ENCODE measurements around the gene ASIC1.
"Not testable (repeated sequence)": the region's sequence is repeated elsewhere in the genome, so short reads cannot be mapped to it uniquely, and the experiment has no call there.

ASIC1 gene

DNA sequence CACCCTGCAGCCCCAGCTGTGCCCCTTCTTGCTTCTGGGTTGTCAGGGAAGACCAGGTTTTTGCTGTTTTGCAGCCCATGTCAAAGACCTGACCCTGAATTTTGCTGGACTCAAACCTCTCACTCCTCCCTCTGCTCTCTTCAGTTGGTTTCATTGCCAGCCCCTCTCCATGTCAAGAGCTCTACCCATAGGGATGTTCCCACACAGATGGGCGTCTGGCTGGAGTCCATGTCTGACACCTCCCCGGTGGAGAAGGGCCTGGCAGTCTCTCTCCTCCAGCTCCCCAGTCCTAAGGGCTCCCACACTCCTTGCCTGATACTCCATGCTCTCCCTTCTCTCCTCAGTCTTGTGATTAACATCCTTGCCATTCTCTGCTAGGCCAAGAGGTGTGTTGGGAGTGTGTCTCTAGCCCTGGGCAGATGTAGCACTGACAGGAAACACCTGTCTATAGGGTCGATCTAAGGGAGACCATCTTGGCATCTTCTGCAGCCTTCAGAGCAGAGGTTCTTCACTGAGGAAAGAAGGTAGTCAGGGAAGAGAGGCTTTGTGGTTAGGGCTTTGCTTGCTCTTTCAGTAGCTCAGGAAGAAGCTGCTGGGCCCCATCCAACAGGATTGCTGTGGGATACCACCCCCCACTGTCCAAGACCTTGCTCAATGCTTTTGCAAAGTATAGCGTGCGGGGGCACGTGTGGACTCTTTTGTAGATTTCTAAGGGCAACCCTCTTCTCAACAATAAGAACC, 4.7 kb downstream of the ASIC1 start:
- DNase-seq (ENCODE audit: low spot score): no peak

DNA sequence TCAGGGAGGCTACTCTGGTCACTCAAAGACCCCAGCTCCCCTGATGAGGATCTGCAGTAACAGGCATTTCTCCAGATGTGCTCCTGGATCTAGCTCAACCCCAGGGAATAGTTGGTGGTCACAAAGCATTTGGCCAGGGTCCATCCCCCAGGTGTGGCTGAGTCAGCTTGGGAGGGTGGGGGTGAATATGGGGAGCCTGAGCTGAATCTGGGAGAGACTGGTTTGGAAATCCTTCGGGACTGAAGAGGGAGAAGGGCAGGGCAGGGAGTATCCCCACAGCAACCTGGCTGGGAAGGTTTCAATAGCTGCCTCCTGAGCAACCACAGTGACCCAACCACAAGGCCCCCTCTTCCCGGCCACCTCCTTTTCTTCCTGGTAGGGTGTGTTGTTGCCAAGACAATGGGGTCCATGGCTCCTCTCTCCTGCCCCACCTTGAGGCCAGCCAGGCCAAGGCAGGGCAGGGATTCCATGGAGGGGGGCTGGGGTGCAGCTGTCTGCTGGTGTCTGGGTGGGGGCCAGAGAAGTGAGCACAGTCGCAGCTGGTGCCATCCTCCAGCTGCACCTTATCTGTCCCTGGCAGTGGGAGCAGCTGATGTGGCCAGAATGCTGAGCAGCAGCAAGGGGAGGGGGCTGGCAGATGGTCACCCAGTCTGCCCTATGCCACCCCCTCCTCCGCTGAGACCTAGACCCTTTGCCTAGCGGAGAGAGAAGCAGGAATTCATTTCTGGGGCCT, 5.5 kb downstream of the ASIC1 start:
- no peak for DNase-seq (ENCODE audit: low spot score)

DNA sequence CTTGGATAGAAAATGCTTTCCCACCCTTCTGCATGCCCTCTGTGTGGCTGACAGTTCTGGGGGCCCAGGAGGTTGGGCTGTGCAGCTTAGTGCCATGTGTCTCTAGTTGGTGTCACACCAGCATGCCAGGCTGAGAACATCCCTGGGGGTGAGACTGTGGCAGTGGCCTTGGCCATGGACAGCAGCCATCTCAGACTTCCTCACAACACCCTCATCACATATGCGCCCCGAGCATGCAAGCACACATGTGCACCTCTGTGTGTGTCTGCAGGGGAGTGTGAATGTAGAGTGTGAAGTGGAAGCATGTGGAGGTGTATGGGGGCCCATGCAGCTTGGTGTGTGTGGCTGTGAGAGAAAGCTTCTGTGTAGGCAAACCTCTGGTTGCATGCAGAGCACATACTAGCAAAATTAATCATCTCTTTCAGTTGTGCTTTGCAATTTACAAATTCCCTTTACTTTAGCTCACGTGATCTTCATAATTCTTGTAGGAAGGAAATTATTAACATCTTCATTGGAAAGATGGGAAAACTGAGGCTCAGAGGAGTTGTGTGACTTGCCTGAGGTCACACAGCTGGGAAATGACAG, 8.4 kb downstream of the ASIC1 start:
- DNase-seq (ENCODE audit: low spot score): no peak

DNA sequence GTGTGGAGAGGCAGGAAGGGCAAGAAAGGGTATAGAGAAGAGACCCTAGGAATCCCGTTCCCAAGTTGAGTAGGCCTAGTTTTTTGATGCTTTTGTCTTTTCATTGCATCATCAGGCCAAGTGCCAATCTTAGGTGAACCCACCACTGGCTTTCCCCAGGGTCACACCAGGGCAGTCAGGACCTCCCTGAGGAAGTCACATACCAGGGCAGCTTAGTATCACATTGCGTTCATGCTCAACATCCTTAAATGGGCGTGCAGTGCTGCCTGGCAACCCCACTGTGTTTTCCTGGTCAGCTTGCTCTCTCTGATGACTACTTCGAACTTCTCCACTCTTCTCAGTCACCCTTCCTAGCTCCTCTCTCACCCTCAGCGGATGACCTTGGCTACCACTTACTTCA, 9.0 kb downstream of the ASIC1 start:
- DNase-seq (ENCODE audit: low spot score): no peak

DNA sequence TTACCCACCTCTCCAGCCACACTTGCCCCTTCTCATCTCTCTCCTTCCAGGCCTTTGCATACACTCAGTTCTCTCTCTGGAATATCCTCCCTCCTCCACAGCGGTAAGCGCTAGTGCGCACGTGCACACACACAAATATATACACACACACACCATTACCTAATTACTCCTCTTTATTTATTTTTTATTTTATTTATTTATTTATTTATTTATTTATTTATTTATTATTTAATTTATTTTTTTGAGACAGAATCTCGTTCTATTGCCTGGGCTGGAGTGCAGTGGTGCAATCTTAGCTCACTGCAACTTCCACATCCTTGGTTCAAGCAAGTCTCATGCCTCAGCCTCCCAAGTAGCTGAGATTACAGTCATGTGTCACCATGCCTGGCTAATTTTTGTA, 11.7 kb downstream of the ASIC1 start:
- DNase-seq (ENCODE audit: low spot score): no peak

DNA sequence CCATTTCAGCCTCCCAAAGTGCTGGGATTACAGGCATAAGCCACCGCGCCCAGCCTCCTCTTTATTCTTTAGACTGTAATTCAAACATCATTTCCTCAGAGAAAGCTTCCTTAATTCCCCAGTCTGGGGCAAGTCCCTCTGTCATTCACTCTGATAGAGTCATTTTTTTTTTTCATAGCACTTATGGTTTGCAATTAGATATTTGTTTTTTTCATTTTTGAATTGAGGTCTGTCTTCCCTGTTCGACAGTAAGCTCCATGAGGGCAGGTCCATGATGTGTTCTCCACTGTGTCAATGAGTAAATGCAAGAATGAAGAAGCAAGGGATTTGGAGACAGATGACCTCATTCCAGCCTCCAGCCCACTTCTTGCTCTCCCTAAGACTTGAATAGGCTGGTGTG, 12.1 kb downstream of the ASIC1 start:
- DNase-seq (ENCODE audit: low spot score): no peak

DNA sequence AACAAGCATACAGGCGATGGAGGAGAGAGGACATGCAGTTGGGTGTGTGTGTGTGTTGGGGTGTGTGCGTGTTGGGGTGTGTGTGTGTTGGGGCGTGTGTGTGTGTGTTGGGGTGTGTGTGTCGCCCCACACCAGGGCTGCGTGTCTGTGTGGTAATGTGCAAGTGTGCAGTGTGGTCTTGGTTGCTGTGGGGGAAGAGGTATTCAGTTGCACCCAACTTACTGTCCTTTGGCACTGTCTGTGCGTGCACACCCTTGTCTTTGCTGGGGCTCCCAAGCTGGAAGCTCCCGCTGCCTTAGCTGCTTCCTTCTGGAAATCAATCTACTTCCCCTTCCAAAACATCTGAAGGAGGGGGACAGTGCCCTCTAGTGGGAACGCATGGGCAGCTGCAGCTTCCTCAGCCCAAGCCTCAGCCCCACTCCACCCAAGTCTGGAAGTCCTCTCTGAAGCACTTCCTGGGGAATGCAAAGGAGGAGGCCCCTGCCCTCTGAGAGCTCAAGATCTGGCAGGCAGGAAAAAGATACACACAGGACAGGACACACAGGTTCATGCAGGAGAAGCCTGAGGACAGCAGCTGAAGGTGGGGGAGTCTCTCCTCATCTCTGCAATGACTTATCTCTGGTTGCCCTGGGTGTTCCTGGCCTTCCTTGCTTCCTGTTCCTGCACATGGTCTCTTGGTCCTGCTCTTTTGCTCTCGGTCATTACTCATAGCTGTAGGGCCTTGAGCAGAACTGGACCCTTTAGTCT, 13.1 kb downstream of the ASIC1 start:
- DNase-seq (ENCODE audit: low spot score): peak; percentile 81

DNA sequence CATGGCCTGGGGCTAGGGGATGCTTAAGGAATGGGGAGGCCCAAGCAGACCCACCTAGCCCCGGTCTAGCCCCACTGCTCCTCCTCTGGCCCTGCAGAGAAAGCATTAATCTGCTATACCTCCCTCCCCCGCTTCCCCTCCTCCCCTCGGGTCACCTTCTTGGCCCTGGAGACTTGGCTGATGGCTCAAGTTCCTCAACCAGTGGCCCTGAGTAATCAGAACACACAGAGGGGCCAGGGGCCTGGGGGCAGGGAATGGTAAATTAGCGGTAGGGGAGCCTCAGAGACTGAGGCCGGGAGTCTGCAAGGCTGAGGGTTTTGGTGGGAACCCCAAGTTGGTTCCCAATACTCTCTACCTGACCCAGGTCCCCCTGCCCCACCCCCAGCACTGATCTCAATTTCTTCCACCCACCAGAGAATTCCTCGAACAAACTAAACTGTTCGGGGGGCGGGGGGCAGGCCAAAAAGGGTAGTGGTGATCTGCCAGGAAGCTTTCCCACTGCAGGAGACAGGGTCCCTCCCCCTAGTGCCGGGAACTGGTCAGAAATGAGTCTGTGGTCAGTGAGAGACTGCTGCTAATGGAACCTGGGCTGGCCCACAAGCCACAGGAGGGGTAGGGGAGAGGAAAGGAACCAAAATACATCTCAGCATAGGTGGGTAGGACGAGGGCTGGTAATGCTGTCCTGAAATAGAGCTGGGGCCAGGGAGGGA, 15.0 kb downstream of the ASIC1 start:
- no peak for DNase-seq (ENCODE audit: low spot score)

DNA sequence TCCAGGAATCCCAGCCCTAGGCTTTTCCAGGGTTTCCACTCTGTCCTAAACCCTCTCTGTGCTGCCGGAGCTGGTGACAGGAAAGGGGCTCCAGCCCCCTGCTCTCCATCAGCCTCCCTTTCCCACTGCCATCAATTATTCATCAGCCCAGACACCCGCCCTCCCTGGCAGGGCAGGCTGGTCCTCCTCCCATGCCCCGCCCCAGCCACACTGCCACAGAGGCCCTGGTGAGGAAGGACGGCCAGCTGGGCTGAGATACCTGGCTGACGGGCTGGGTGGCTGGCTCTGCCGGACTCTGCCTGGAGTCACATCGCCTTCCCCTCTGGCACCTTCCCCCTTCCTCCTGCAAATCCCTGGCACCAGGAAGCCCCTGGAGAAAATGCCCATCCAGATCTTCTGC, 15.8 kb downstream of the ASIC1 start:
- DNase-seq (ENCODE audit: low spot score): no peak

DNA sequence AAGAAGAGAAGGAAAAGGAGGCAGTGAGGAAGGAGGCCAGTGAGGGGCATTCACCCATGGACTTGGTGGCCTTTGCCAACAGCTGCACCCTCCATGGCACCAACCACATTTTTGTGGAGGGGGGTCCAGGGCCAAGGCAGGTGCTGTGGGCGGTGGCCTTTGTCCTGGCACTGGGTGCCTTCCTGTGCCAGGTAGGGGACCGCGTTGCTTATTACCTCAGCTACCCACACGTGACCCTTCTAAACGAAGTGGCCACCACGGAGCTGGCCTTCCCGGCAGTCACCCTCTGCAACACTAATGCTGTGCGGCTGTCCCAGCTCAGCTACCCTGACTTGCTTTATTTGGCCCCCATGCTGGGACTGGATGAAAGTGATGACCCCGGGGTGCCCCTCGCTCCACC, 16.3 kb downstream of the ASIC1 start:
- no peak for DNase-seq (ENCODE audit: low spot score)

DNA sequence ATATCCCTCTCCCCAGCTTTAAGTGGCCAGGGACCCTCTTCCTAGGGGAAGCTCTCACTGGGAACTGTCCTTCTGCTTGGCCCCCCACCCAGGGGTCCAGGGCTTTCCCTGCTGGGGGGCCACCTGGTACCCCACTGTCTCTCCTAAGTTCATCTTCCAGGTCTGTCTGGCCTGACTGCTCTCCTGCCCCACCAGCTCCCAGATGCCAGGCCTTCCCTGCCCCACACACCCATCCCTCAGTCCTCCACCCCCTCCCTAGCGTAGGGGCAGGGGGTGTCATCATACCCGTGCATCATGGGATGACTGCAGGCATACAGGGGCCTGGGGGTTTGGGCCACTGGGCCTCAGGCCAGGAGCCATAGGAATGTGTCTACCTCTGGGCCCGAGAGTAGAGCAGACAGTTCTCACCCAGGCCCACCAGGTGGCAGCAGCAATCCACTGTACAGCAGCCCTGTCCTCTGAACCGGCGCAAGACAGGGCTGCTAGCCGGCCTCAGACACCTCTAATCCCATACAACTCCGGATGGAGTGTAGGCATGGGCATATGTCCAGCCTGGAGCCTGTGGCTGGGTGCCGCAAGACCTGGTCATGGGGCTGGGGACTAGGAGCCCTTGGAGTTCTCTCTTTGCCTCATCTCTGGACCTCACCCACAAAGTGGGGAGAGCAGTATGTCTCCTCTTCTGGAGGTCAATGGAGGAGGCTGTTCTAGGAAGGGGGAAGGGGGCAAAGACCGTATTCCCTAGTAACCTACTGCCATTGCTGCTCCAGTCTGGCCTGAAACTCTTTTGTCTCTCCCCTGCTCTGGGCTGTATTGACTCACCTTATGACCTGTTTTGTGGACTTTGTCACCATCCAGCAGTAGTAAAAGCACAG, 17.8 kb downstream of the ASIC1 start:
- DNase-seq (ENCODE audit: low spot score): peak; percentile 85

DNA sequence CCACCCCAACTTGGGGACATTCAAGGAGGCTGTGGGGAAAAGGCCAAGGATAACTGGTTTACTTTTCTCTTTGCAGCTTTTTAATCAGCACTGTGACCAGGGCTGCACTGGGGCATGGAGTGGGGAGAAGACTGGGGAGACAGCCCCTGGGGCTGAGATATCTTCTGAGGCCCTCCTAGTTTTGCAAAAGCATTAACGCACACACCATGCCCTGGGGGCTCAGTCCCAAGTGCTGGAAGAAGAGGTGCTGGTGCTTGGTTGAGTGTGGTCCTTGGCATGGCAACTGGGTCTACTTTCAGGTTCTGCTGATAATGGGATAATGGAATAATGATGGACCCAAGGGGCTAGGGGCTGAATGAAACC, 18.4 kb downstream of the ASIC1 start:
- no peak for DNase-seq (ENCODE audit: low spot score)

DNA sequence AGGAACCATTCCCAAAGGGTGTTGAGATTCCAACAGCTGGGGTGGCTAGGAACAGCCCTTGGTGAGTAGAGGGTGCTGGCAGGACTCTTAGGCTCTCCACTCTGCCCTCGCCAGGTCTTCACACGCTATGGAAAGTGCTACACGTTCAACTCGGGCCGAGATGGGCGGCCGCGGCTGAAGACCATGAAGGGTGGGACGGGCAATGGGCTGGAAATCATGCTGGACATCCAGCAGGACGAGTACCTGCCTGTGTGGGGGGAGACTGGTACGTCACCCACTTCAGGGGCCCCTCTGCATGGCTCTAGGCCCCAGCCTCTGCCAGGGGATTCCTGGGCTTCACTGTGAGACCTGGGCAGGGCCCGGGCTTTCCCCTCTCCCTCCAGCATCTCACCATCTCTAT, 19.7 kb downstream of the ASIC1 start:
- no peak for DNase-seq (ENCODE audit: low spot score)

DNA sequence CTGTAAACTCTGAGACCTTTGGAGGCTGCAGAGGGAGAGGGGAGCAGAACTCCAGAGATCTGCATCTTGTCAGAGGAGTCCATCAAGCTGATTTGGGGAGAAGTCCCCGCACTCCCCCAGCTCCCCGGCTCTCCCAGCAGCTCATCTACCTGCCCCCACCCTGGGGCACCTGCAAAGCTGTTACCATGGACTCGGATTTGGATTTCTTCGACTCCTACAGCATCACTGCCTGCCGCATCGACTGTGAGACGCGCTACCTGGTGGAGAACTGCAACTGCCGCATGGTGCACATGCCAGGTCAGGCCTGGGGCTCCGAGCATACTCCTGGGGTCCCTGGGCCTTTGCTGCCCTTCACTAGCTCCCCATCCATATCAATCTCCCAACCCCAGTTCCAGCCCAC, 20.9 kb downstream of the ASIC1 start:
- DNase-seq (ENCODE audit: low spot score): no peak

DNA sequence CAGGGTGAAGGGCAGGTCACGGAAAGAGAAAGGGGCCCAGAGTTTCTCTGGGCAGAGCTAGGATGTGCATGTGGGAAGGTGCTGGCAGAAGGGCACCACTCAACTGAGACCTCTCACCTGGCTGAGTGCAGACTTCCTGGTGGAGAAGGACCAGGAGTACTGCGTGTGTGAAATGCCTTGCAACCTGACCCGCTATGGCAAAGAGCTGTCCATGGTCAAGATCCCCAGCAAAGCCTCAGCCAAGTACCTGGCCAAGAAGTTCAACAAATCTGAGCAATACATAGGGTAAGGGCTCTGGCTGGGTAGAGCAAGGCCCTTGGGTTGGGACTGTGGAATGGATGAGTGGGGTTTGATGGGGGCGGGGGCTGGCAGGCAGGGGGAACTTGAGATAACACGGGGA, 22.4 kb downstream of the ASIC1 start:
- no peak for DNase-seq (ENCODE audit: low spot score)

DNA sequence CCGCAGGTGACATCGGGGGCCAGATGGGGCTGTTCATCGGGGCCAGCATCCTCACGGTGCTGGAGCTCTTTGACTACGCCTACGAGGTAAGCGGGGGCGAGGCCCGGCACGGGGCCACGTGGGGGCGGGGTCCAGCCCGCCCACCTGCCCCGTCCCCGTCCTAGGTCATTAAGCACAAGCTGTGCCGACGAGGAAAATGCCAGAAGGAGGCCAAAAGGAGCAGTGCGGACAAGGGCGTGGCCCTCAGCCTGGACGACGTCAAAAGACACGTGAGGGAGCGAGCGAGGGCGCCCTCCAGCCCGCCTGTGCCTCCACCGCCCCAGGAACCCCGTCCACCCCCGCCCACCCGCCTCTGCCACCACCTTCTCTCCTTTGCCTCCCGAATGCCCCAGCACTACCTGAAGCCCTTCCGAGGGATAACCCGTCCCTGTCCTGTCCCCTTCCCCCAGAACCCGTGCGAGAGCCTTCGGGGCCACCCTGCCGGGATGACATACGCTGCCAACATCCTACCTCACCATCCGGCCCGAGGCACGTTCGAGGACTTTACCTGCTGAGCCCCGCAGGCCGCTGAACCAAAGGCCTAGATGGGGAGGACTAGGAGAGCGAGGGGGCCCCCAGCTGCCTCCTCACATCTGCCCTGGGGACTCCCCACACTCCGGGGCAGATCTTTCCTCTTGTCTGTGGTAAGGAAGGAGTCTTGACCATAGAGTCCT, 23.9 kb downstream of the ASIC1 start:
- no peak for DNase-seq (ENCODE audit: low spot score)

DNA sequence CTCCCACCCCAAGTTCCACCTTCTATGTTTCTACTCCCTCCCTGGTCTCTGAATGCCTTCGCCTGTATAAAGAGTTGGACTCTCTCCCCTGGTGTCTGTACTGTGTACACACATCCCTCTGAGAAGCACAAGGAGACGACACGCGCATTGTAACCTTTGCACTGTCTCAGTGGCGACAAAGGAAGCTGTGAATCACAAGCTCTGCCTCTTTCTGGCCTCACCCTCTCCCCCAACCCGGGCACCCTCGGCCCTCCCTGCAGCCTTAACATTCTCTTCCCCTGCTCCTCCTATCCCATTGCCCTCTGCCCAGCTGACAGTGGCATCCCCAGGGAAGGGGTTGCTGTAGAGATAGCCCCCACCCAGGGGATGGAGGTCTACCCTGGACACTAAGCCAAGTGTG, 25.2 kb downstream of the ASIC1 start:
- DNase-seq (ENCODE audit: low spot score): no peak

DNA sequence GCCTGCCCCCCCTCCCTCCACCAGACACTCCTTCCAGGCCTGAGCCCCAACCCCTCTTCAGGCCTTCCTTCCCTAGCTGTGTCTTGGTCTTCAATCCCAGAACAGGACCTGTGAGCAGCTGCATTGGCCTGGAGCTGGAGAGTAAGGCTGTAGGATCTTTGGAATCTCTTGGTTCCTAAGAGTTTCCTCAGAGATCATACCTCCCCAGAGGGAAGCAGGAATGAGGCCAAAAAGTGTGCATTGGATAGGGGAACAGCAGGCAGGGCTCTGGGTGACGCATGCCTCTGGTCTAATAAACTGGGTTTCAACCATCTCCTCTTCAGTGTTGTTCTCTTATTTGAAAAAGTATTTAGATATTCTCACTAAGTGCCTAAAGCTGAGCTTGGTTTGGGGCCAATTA, 25.9 kb downstream of the ASIC1 start:
- no peak for DNase-seq (ENCODE audit: low spot score)

DNA sequence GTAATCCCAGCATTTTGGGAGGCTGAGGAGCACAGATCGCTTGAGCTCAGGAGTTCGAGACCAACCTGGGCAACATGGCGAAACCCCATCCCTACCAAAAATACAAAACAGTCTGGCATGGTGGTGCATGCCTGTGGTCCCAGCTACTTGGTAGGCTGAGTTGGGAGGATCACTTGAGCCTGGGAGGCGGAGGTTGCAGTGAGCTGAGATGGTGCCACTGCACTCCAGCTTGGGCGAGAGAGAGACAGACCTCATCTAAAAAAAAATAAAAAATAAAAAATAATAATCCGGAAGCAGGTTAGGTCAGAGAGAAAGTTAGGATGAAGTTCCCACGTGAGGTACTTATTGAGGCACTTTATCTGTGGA, 27.0 kb downstream of the ASIC1 start:
- DNase-seq (ENCODE audit: low spot score): not testable (repeated sequence)

DNA sequence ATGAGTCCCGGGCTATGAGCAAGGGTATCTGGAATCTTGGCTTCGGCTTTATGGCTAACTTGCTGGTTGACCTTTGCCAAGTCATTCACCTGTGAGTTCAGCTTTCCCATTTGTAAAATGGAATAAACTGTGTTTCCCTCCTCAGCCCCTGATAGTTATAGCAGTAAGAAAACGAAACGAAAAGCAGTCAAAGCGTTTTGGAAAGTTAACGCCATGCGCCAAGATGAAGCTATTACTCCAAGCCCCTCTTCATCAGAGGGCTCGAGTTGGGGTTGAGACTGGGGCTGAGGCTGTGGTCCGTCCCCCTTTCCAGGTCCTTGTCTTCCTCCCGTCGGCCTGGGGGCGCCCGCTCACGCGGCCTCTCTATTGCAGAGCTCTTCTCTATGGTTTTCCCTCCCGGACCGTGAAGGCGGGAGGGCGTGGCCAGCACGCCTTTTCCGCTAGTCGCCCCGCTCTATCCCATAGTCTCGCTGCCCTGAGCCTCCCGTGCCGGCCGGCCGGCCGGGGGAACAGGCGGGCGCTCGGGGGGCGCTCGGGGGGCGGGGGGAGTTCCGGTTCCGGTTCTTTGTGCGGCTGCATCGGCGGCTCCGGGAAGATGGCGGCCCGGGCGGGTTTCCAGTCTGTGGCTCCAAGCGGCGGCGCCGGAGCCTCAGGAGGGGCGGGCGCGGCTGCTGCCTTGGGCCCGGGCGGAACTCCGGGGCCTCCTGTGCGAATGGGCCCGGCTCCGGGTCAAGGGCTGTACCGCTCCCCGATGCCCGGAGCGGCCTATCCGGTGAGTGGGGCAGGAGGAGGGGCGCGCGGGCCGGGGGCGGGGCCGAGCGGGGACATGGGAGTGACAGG, 27.6 kb downstream of the ASIC1 start, which contains the start of gene SMARCD1:
TSS of gene SMARCD1 (plus strand) at position 568 of the 840 bp plus-strand sequence. CDS start at position 596, 28 bp downstream.
- DNase-seq (ENCODE audit: low spot score): peak; percentile 93

Measured in hematopoietic multipotent progenitor cell treated with erythropoietin and hydrocortisone succinate and interleukin-3 and kit ligand, for 17 days (in vitro differentiated cells).